ENCODE results near the gene SPATA32. TPM values are rescaled to one million over a fixed set of nuclear protein-coding genes. Genes with fewer than 3 reads are reported as not detected.

The SPATA32 gene
- total RNA-seq, 1 experiment from 2014 or later, result 0.85 TPM

- no peak for DNase-seq
- Mint-ChIP-seq H3K27ac (ENCODE audit: unreplicated experiment) (peak overlapping the region; percentile 25), H3K4me1 (ENCODE audit: low read depth, unreplicated experiment) (peaks cover 6% of the 10 kb centered on the region), H3K9me3 (ENCODE audit: low read depth, unreplicated experiment) (no peaks in the 10 kb centered on the region), H3K4me3 (ENCODE audit: low read depth, unreplicated experiment) (no peak overlapping the region), H3K36me3 (ENCODE audit: insufficient read depth, unreplicated experiment) (peaks cover 64% of the 10 kb centered on the region), H3K27me3 (ENCODE audit: unreplicated experiment) (no peaks in the 10 kb centered on the region)
- BruUV-seq (replicated peaks), result no TSS peak
- intact Hi-C loops (cut with micrococcal nuclease; ENCODE audit: unreplicated experiment), result no loop called here
- CTCF ChIA-PET, result interaction anchor here (1.5 kb wide), 1 partner anchor 131 kb away, joined by 4 read pairs; the partner anchor contains the start of gene ACBD4
- TF ChIP-seq, protein P1, sequence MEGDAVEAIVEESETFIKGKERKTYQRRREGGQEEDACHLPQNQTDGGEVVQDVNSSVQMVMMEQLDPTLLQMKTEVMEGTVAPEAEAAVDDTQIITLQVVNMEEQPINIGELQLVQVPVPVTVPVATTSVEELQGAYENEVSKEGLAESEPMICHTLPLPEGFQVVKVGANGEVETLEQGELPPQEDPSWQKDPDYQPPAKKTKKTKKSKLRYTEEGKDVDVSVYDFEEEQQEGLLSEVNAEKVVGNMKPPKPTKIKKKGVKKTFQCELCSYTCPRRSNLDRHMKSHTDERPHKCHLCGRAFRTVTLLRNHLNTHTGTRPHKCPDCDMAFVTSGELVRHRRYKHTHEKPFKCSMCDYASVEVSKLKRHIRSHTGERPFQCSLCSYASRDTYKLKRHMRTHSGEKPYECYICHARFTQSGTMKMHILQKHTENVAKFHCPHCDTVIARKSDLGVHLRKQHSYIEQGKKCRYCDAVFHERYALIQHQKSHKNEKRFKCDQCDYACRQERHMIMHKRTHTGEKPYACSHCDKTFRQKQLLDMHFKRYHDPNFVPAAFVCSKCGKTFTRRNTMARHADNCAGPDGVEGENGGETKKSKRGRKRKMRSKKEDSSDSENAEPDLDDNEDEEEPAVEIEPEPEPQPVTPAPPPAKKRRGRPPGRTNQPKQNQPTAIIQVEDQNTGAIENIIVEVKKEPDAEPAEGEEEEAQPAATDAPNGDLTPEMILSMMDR (IDR thresholded peaks at IDR 0.05; ENCODE audit: unreplicated experiment), result no peak
These were observed 4.6 kb upstream of the SPATA32 start for GRCh38 chr17:45266372-45266926.

DNA sequence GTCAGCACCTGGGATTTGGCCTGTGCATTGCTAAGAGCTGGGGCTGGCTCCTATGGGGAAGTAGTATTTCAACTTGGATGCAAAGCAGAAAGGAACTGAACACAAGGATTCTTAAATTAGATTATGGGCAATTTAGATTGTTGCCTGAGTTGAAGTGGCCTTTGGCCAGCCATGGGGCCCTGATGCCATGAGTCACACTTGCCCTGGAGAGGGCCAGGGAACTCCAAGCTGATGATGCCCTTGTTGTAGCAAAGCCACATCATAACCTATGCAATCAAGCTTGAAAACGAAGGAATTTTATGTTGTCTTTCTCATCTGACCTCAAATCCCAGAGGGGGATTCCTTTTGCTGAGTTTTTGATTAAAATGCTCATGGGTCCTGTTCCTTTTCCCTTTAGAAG is 3.9 kb upstream of the SPATA32 start:
- no peak overlapping the region for H3K4me3 Mint-ChIP-seq (ENCODE audit: low read depth, unreplicated experiment)
- DNase-seq, result no peak
- CTCF ChIA-PET, result interaction anchor here (1.5 kb wide), 1 partner anchor 130 kb away, joined by 4 read pairs; the partner anchor contains the start of gene ACBD4

GRCh38 chr17:45264988-45265387 is 3.1 kb upstream of the SPATA32 start:
- Mint-ChIP-seq H3K27me3 (ENCODE audit: unreplicated experiment) (no peaks in the 10 kb centered on the region), H3K4me3 (ENCODE audit: low read depth, unreplicated experiment) (no peak overlapping the region), H3K36me3 (ENCODE audit: insufficient read depth, unreplicated experiment) (peaks cover 55% of the 10 kb centered on the region), H3K4me1 (ENCODE audit: low read depth, unreplicated experiment) (peaks cover 6% of the 10 kb centered on the region), H3K9me3 (ENCODE audit: low read depth, unreplicated experiment) (no peaks in the 10 kb centered on the region), H3K27ac (ENCODE audit: unreplicated experiment) (no peak overlapping the region)
- intact Hi-C loops (cut with micrococcal nuclease; ENCODE audit: unreplicated experiment), result no loop called here
- DNase-seq, result no peak
- BruUV-seq (replicated peaks), result no TSS peak
- TF ChIP-seq, protein P1 (IDR thresholded peaks at IDR 0.05; ENCODE audit: unreplicated experiment), result no peak
- CTCF ChIA-PET, result no interaction called here

More for the DNA sequence above, 3.9 kb upstream of the SPATA32 start:
- H3K4me1 Mint-ChIP-seq (ENCODE audit: low read depth, unreplicated experiment), result peaks cover 6% of the 10 kb centered on the region
- TF ChIP-seq, protein P1 (IDR thresholded peaks at IDR 0.05; ENCODE audit: unreplicated experiment), result no peak
- no peaks in the 10 kb centered on the region for H3K27me3 Mint-ChIP-seq (ENCODE audit: unreplicated experiment)
- no TSS peak for BruUV-seq (replicated peaks)
- H3K27ac Mint-ChIP-seq (ENCODE audit: unreplicated experiment), result no peak overlapping the region
- intact Hi-C loops (cut with micrococcal nuclease; ENCODE audit: unreplicated experiment), result no loop called here
- no peaks in the 10 kb centered on the region for H3K9me3 Mint-ChIP-seq (ENCODE audit: low read depth, unreplicated experiment)
- H3K36me3 Mint-ChIP-seq (ENCODE audit: insufficient read depth, unreplicated experiment), result peaks cover 58% of the 10 kb centered on the region

DNA sequence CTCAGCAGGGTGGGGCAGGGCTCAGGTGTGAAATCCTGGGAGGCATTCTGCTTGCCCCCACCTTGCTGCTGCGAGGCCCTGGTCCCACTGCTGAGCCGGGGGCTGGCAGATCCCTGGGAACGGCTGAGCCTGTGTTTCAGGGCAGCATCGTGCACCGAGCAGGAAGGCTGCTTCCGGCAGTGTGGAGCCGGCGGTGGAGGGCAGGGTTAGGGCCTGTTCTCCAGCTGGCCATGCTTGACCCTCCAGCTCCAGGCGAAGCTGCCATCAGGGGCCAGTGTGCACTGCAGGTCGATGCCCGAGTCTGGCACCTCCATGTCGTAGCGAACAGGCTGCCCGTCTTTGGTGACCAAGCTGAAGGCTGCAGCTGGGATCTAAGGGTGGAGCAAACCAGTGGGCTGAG is 2.5 kb upstream of the SPATA32 start:
- Mint-ChIP-seq H3K4me3 (ENCODE audit: low read depth, unreplicated experiment) (no peak overlapping the region), H3K4me1 (ENCODE audit: low read depth, unreplicated experiment) (peaks cover 6% of the 10 kb centered on the region), H3K36me3 (ENCODE audit: insufficient read depth, unreplicated experiment) (peaks cover 51% of the 10 kb centered on the region), H3K9me3 (ENCODE audit: low read depth, unreplicated experiment) (no peaks in the 10 kb centered on the region), H3K27ac (ENCODE audit: unreplicated experiment) (no peak overlapping the region), H3K27me3 (ENCODE audit: unreplicated experiment) (no peaks in the 10 kb centered on the region)
- TF ChIP-seq, protein P1 (IDR thresholded peaks at IDR 0.05; ENCODE audit: unreplicated experiment), result no peak
- no peak for DNase-seq
- CTCF ChIA-PET, result no interaction called here
- BruUV-seq (replicated peaks), result no TSS peak
- intact Hi-C loops (cut with micrococcal nuclease; ENCODE audit: unreplicated experiment), result no loop called here

Data from Calu3 (cell line).